Measurements from ENCODE around the gene NACC1.

- TF ChIP-seq CTCF (IDR thresholded peaks at IDR 0.05) (no peak), POLR2A (IDR thresholded peaks at IDR 0.05) (no peak), EP300 (IDR thresholded peaks at IDR 0.05) (no peak)
Observed at GRCh38 chr19:13100841-13101589, 17.0 kb upstream of the NACC1 start.

Data from stomach (tissue), 4 donors.